Peyer's patch (tissue), 4 donors: ENCODE data around the gene BABAM1. TPM values are rescaled to one million over a fixed set of nuclear protein-coding genes. Genes with fewer than 3 reads are reported as not detected.

Source experiments
- DNase-seq, 3 donors: peaks; one replicate each; pipeline ENCODE4 v3.0.0-alpha.2; 2017 to 2019
- H3K27ac ChIP-seq, 4 donors: fragments of 200-600 bp; sonication (generic); one replicate each; pipeline ENCODE4 v1.5.1; 2016 to 2019
- H3K27me3 ChIP-seq, 2 donors: fragments of 200-600 bp; sonication (generic); one replicate each; pipeline ENCODE4 v1.5.1; 2019
- H3K36me3 ChIP-seq, 3 donors: fragments of 200-600 bp; sonication (generic); one replicate each; pipeline ENCODE4 v1.5.1; 2016 to 2019
- H3K4me1 ChIP-seq, 4 donors: fragments of 200-600 bp; sonication (generic); one replicate each; pipeline ENCODE4 v1.5.1; 2016 to 2019
- H3K4me3 ChIP-seq, 4 donors: fragments of 200-600 bp; sonication (generic); 1 replicate in 3 of 4; 2 replicates in 1 of 4; pipeline ENCODE4 v1.5.1; 2016 to 2019; ENCODE audit warnings: mild to moderate bottlenecking in 1 of 4
- H3K9me3 ChIP-seq, 4 donors: fragments of 200-600 bp; sonication (generic); one replicate each; pipeline ENCODE4 v1.5.1; 2016 to 2019; ENCODE audit warnings: mild to moderate bottlenecking in 1 of 4
- POLR2A ChIP-seq, 2 donors: fragments of 450-650 bp; IDR thresholded peaks; one replicate each; pipeline ENCODE4 v1.5.1; 2017; ENCODE audit warnings: antibody characterized with exemption in 2 of 2, mild to moderate bottlenecking in 2 of 2, moderate library complexity in 2 of 2
- total RNA-seq, 4 donors: library from RNA; depleted of rRNA; stranded (reverse); fragments of >200 nt; gene quantifications; one replicate each; pipeline ENCODE4 v1.1.0, GENCODE V29; 2016
- TF ChIP-seq, protein P1 (sequence below), 6 experiments: fragments of 450-650 bp in 4 of 6; fragments of 200-600 bp in 2 of 6; sonication (generic) in 1 of 6; IDR thresholded peaks; one replicate each; pipeline ENCODE4 v1.5.1; 2017 to 2019; ENCODE audit warnings: antibody characterized with exemption in 6 of 6, mild to moderate bottlenecking in 3 of 6, moderate library complexity in 1 of 6

Gene BABAM1
- total RNA-seq, 4 donors from 2014 or later = 51.8 to 174 (median 59.2) TPM

DNA sequence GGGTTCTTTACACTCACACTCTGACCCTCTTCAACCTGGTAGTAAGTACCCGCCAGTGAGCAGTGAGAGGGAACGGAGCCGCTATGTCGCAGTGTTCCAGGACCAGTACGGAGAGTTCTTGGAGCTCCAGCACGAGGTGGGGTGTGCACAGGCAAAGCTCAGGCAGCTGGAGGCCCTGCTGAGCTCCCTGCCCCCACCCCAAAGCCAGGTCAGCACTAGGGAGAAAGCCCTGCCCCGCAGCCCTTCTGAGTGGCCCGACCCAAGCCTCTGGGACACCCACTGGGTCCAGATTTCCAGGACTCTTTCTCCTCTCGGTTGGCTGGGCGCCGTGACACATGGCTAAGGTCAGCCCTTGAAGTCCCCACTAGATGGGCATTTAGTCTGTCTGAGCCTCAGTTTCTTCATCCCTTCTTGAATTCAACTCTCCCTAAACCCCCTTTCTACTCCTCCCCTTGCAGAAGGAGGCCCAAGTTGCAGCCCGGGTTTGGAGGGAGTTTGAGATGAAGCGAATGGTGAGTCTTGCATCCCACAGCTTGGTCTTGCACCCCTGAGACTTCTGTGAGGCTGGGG is 39.4 kb upstream of the BABAM1 start:
- Histone ChIP-seq H3K4me1 (peaks cover 0 to 9% (median 3%) of the 10 kb centered on the region in 4 donors), H3K4me3 (no peak overlapping the region), H3K9me3 (no peaks in the 10 kb centered on the region), H3K27me3 (no peaks in the 10 kb centered on the region), H3K27ac (no peak overlapping the region), H3K36me3 (peaks cover 0 to 32% (median 0%) of the 10 kb centered on the region in 3 donors)
- no peak for DNase-seq
- TF ChIP-seq POLR2A (IDR thresholded peaks at IDR 0.05) = no peak
- TF ChIP-seq, protein P1, sequence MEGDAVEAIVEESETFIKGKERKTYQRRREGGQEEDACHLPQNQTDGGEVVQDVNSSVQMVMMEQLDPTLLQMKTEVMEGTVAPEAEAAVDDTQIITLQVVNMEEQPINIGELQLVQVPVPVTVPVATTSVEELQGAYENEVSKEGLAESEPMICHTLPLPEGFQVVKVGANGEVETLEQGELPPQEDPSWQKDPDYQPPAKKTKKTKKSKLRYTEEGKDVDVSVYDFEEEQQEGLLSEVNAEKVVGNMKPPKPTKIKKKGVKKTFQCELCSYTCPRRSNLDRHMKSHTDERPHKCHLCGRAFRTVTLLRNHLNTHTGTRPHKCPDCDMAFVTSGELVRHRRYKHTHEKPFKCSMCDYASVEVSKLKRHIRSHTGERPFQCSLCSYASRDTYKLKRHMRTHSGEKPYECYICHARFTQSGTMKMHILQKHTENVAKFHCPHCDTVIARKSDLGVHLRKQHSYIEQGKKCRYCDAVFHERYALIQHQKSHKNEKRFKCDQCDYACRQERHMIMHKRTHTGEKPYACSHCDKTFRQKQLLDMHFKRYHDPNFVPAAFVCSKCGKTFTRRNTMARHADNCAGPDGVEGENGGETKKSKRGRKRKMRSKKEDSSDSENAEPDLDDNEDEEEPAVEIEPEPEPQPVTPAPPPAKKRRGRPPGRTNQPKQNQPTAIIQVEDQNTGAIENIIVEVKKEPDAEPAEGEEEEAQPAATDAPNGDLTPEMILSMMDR (IDR thresholded peaks at IDR 0.05) = no peak

DNA sequence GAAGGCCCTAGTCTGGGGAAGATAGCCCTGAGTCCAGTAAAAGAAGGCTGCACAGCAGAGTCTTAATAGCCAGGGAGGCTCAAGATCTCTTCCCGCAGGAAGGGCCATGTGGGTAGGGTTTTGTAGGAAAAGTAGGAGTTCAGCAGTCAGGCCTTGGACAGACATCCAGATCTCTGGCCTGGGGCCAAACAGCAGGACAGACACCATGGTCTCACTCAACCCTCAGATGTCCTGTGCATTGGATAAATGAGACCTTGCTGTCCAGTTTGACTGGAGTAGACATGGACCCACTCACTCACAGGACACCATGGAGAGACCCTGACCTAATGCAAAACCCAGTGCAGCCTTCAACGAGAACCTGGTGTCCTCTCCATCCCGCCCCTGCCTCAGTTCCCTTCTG is 37.4 kb upstream of the BABAM1 start:
- Histone ChIP-seq H3K4me3 (no peak overlapping the region), H3K36me3 (peaks cover 0 to 40% (median 0%) of the 10 kb centered on the region in 3 donors), H3K27me3 (no peaks in the 10 kb centered on the region), H3K27ac (no peak overlapping the region), H3K4me1 (peaks cover 0 to 15% (median 8%) of the 10 kb centered on the region in 4 donors), H3K9me3 (no peaks in the 10 kb centered on the region)
- DNase-seq = no peak
- TF ChIP-seq, protein P1 (IDR thresholded peaks at IDR 0.05) = no peak
- no peak for TF ChIP-seq POLR2A (IDR thresholded peaks at IDR 0.05)

DNA sequence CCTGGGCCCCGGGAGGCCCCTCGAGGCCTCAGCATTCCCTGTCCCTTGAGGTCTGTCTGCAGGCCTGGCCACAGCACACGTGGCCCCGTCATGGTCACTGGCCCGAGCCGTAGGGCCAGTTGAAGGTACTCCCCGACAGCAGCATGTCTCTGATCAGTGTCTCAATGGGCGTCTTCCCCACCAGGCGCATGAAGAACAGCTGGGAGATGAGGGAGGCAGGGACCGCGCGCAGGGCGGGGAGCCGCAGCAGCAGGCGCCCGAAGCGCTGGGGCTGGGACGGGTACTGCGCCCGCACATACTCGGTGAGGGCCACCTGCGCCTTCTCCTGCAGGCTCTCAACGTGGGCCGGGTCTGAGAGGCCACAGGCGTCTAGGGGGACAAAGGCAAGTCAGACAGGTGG is 35.0 kb upstream of the BABAM1 start:
- peaks cover 0 to 40% (median 0%) of the 10 kb centered on the region in 3 donors for H3K36me3 ChIP-seq

DNA sequence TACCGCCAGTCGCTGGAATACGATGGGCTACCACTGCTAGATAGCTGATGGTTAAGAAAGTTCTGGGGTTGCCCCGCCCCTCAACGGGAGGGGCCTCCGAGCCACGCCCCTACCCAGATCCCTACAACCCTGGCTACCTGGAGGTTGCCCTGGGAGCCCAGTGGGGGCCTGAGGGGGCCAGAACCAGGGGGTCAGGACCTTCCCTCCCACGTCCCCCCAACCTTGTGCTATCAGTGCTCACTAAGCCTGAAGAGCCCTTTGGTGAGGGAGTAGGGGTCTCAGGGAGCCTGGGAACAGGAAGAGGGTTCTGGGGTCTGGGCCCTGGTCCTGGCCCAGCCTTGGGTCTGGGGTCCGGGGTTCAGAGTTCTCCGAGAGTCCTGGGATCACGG is 32.3 kb upstream of the BABAM1 start:
- Histone ChIP-seq H3K27me3 (no peaks in the 10 kb centered on the region), H3K27ac (peak overlapping the region; percentile 47 to 80 (median 73)), H3K4me1 (peaks cover 3 to 46% (median 12%) of the 10 kb centered on the region in 4 donors), H3K9me3 (no peaks in the 10 kb centered on the region), H3K36me3 (peaks cover 0 to 47% (median 0%) of the 10 kb centered on the region in 3 donors), H3K4me3 (peak overlapping the region; percentile 46 to 66 (median 61))
- TF ChIP-seq POLR2A (IDR thresholded peaks at IDR 0.05) = peak in 1 of 2 donors; percentile 3
- TF ChIP-seq, protein P1 (IDR thresholded peaks at IDR 0.05) = no peak
- peak; percentile 67 to 87 (median 76) for DNase-seq

More for the DNA sequence above, 35.0 kb upstream of the BABAM1 start:
- Histone ChIP-seq H3K4me3 (no peak overlapping the region), H3K27ac (no peak overlapping the region), H3K4me1 (peaks cover 3 to 32% (median 12%) of the 10 kb centered on the region in 4 donors), H3K9me3 (no peaks in the 10 kb centered on the region), H3K27me3 (no peaks in the 10 kb centered on the region)
- DNase-seq = no peak
- no peak for TF ChIP-seq POLR2A (IDR thresholded peaks at IDR 0.05)
- TF ChIP-seq, protein P1 (IDR thresholded peaks at IDR 0.05) = no peak

DNA sequence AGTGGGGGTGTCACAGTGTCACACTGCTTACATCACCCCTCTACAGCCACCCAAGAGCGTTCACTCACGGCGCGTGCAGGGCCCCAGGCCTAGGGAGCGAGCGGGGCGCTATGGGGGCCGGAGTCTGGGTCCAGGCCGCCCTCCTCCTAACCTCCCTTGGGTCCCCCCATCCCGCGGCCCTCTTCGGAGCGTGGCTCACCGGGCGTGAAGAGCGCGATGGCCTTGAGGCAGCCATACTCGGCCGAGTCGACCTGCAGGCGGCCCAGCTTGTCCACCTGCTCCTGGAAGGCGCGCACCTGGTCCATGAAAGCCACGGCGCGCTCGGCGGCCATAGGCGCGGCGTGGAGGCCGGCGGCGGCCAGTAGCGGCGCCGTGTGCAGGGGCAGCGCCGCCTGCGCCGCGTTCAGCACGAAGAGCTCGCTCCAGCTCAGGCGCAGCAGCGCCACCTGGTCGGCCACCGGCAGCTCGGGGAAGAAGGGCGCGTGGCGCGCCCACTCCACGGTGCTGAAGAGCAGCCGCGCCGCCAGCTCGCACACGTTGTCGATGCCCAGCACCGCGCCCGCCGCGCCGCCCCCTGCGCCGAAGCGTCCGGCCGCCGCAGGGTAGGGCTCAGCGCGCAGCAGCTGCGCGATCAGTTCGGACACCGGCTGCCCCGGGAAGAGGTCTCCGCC is 31.8 kb upstream of the BABAM1 start:
- Histone ChIP-seq H3K4me3 (peak overlapping the region; percentile 46 to 66 (median 61)), H3K36me3 (peaks cover 0 to 47% (median 0%) of the 10 kb centered on the region in 3 donors), H3K4me1 (peaks cover 3 to 51% (median 12%) of the 10 kb centered on the region in 4 donors), H3K27ac (peak overlapping the region; percentile 47 to 80 (median 73)), H3K27me3 (no peaks in the 10 kb centered on the region), H3K9me3 (no peaks in the 10 kb centered on the region)
- DNase-seq = peak; percentile 76 to 91 (median 86)
- TF ChIP-seq POLR2A (IDR thresholded peaks at IDR 0.05) = no peak
- TF ChIP-seq, protein P1 (IDR thresholded peaks at IDR 0.05) = peak; percentile 20 to 64 (median 52)
